ENCODE results near the gene PRR35.

PRR35 gene

DNA sequence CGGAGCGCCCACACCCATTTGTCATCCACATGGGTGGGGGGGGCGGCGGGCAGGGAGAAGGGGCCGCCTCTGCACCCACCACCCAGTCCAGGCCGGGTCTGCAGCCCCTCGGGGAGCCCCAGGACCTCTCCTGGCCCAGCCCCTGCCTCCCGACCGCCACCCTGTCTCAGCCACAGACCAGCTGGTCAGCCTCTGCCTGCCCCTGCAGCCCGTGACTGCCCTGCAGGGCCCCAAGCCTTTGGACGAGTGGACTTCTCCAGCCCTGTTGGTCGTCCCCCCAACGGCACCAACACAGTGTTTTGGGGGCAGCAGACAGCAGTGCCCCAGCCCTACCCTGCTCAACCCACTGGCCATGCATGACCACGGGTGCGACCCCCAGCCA, 1.2 kb downstream of the PRR35 start:
- no peaks in the 10 kb centered on the region for H3K79me2 ChIP-seq
- H3K36me3 ChIP-seq (ENCODE audit: control insufficient read depth, insufficient read depth, low read length), result no peaks in the 10 kb centered on the region
- H3K27me3 ChIP-seq (ENCODE audit: control insufficient read depth, insufficient read depth, low read length), result no peaks in the 10 kb centered on the region
- H3K27ac ChIP-seq, result no peak overlapping the region
- H3K4me1 ChIP-seq, result peaks cover 23% of the 10 kb centered on the region
- H2AFZ ChIP-seq, result no peak overlapping the region
- H3K4me3 ChIP-seq (ENCODE audit: low read depth, low read length), result no peak overlapping the region
- H3K9ac ChIP-seq, result no peak overlapping the region
- no peaks in the 10 kb centered on the region for H3K9me3 ChIP-seq (ENCODE audit: control insufficient read depth, low read length)
- TF ChIP-seq, protein P1, sequence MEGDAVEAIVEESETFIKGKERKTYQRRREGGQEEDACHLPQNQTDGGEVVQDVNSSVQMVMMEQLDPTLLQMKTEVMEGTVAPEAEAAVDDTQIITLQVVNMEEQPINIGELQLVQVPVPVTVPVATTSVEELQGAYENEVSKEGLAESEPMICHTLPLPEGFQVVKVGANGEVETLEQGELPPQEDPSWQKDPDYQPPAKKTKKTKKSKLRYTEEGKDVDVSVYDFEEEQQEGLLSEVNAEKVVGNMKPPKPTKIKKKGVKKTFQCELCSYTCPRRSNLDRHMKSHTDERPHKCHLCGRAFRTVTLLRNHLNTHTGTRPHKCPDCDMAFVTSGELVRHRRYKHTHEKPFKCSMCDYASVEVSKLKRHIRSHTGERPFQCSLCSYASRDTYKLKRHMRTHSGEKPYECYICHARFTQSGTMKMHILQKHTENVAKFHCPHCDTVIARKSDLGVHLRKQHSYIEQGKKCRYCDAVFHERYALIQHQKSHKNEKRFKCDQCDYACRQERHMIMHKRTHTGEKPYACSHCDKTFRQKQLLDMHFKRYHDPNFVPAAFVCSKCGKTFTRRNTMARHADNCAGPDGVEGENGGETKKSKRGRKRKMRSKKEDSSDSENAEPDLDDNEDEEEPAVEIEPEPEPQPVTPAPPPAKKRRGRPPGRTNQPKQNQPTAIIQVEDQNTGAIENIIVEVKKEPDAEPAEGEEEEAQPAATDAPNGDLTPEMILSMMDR (IDR thresholded peaks at IDR 0.05), result no peak
- no peak overlapping the region for H3K4me2 ChIP-seq (ENCODE audit: low read length)

DNA sequence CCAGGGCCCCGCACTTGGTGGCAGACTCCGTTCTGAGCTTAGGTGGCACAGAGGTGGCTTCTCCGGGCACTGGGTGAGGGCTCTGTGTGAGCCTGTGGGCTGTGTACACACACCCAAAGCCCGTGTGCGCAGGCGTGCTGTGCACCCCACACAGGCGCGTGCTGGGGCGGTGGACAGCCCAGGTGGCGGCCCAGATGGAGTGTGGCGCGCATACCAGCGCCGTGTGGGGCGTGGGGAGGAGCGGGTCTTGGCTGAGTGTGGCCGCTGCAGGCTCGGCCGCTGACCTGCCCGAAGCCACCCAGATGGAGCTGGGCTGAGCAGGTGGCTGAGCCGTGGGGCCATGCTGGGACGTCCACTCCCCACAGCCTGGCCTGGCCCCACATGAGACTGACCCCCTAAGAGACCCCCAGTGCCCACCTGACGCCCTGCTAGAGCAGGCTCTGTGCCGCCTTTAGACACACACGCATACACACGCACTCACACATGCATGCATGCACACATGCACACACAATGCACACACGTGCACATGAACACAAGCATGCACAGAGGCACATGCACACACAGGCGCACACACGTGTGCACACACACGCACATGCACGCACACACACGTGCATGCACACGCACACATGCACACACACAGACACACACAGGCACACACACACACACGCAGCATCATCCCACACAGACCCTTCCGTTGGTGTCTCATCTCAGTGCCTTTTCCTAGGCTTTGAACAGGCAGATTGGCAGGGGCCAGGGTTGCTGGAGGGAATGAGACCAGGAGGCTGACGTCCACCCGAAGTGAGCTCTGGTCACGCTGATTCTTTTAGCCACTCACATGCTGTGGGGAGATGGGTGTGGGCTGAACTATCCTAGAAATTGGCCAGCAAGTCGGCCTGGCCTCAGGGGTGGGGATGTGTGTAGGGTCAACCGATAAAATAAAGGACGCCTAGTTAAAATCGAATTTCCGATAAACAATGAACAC, 2.1 kb downstream of the PRR35 start:
- no peak overlapping the region for H3K27ac ChIP-seq
- H3K79me2 ChIP-seq, result no peaks in the 10 kb centered on the region
- H3K9ac ChIP-seq, result no peak overlapping the region
- H3K36me3 ChIP-seq (ENCODE audit: control insufficient read depth, insufficient read depth, low read length), result no peaks in the 10 kb centered on the region
- no peak overlapping the region for H2AFZ ChIP-seq
- H3K27me3 ChIP-seq (ENCODE audit: control insufficient read depth, insufficient read depth, low read length), result no peaks in the 10 kb centered on the region
- peaks cover 29% of the 10 kb centered on the region for H3K4me1 ChIP-seq
- no peak overlapping the region for H3K4me3 ChIP-seq (ENCODE audit: low read depth, low read length)
- no peak overlapping the region for H3K4me2 ChIP-seq (ENCODE audit: low read length)
- H3K9me3 ChIP-seq (ENCODE audit: control insufficient read depth, low read length), result no peaks in the 10 kb centered on the region
- TF ChIP-seq, protein P1 (IDR thresholded peaks at IDR 0.05), result no peak

DNA sequence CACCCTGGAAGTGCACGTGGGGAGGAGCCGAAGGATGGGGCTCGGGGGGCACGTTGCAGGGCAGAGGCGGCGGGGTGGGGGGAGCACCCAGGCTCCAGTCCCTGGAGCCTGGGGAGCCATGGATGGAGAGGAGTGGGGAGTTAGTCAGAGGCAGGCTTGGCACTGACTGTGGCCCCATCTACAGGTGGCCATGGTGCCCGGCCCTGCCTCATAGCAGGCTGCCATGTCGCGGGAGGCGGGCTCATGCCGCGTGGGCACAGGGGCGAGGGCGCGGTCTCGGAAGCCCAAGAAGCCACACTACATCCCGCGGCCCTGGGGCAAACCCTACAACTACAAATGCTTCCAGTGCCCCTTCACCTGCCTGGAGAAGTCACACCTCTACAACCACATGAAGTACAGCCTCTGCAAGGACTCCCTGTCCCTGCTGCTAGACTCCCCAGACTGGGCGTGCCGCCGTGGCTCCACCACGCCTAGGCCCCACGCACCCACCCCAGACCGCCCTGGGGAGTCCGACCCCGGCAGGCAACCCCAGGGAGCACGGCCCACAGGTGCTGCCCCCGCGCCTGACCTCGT, 3.0 kb downstream of the PRR35 start:
- Histone ChIP-seq H3K27me3 (ENCODE audit: control insufficient read depth, insufficient read depth, low read length) (no peaks in the 10 kb centered on the region), H2AFZ (no peak overlapping the region), H3K36me3 (ENCODE audit: control insufficient read depth, insufficient read depth, low read length) (no peaks in the 10 kb centered on the region), H3K4me2 (ENCODE audit: low read length) (no peak overlapping the region), H3K4me1 (peaks cover 38% of the 10 kb centered on the region), H3K4me3 (ENCODE audit: low read depth, low read length) (no peak overlapping the region), H3K9me3 (ENCODE audit: control insufficient read depth, low read length) (no peaks in the 10 kb centered on the region), H3K9ac (no peak overlapping the region), H3K27ac (no peak overlapping the region), H3K79me2 (no peaks in the 10 kb centered on the region)
- TF ChIP-seq, protein P1 (IDR thresholded peaks at IDR 0.05), result no peak

DNA sequence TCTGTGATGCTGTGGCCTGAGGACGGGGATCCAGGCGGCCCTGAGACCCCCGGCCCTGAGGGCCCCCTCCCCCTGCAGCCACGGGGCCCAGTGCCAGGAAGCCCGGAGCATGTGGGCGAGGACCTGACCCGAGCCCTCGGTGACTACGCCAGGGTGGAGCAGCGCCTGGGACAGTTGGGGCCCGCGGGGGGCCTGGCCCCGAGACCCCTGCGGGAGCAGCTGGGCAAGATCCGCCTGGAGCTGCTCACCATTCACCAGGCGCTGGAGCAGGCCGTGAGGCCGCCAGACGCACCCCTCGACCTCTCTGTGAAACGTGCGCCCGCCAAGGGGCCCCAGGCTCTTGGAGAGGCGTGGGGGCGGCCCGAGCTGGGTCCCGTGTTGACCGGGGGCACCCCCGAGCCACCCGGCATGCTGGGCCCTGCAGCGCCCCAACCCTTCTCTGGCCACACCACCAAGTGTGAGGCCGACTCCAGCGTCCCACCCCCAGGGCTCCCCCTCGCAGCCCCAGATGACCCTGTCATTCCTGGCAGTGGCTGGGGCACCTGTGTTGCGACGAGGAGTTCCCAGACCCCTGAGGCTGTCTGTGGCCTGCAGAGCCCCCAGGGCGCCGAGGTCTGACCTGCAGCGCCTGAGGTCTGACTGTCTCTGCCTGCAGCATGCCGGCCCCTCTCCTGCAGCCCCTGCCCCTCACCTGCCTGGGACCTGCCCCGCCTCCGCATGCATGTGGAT, 4.7 kb downstream of the PRR35 start:
- Histone ChIP-seq H3K36me3 (ENCODE audit: control insufficient read depth, insufficient read depth, low read length) (no peaks in the 10 kb centered on the region), H3K9me3 (ENCODE audit: control insufficient read depth, low read length) (no peaks in the 10 kb centered on the region), H3K27ac (peak overlapping the region; percentile 95), H3K4me1 (peaks cover 45% of the 10 kb centered on the region), H3K9ac (peak overlapping the region; percentile 63), H3K4me2 (ENCODE audit: low read length) (peak overlapping the region; percentile 78), H3K27me3 (ENCODE audit: control insufficient read depth, insufficient read depth, low read length) (no peaks in the 10 kb centered on the region), H3K4me3 (ENCODE audit: low read depth, low read length) (peak overlapping the region; percentile 54), H3K79me2 (peaks cover 3% of the 10 kb centered on the region), H2AFZ (peak overlapping the region; percentile 75)
- TF ChIP-seq, protein P1 (IDR thresholded peaks at IDR 0.05), result no peak
